ENCODE measurements around the gene RXRA.
A peak's percentile ranks its signal among the peaks of the same experiment; 100 is the strongest.

The RXRA gene

GRCh38 chr9:134440636-134441226 is 114.5 kb downstream of the RXRA start:
- H2BK5ac ChIP-seq (ENCODE audit: low read depth, low read length, poor library complexity), result no peak overlapping the region
- no peaks in the 10 kb centered on the region for H3K79me2 ChIP-seq (ENCODE audit: control insufficient read depth, insufficient read depth, low read length, poor library complexity)
- no peak overlapping the region for H2BK12ac ChIP-seq (ENCODE audit: low read length)
- no peaks in the 10 kb centered on the region for H3K9me3 ChIP-seq (ENCODE audit: insufficient read depth, low read depth, low read length)
- H3K4me1 ChIP-seq (ENCODE audit: control insufficient read depth in 1 of 2, insufficient read depth in 2 of 2, low read length in 2 of 2), result peaks cover 0 to 2% of the 10 kb centered on the region in 2 experiments
- H3K23ac ChIP-seq (ENCODE audit: low read length), result no peak overlapping the region
- no peak overlapping the region for H2AFZ ChIP-seq (ENCODE audit: insufficient read depth, low read length, poor library complexity)
- H3K27me3 ChIP-seq (ENCODE audit: insufficient read depth, low read length), result no peaks in the 10 kb centered on the region
- H3K4me2 ChIP-seq (ENCODE audit: low read length), result no peak overlapping the region
- H3K9ac ChIP-seq (ENCODE audit: low read length), result no peak overlapping the region
- no peaks in the 10 kb centered on the region for H3K79me1 ChIP-seq (ENCODE audit: low read length)
- H4K91ac ChIP-seq (ENCODE audit: low read depth, low read length), result no peak overlapping the region
- WGBS (ENCODE audit: extremely low coverage, insufficient coverage, insufficient read length), result no CpG with 5 or more reads among the region's 16 CpGs
- no peak overlapping the region for H3K4me3 ChIP-seq (ENCODE audit: low read depth, low read length)
- H3K18ac ChIP-seq (ENCODE audit: low read length), result no peak overlapping the region
- H2BK120ac ChIP-seq (ENCODE audit: insufficient read depth, low read length, poor library complexity), result no peak overlapping the region
- no peak overlapping the region for H2AK5ac ChIP-seq (ENCODE audit: low read length)
- H3K36me3 ChIP-seq (ENCODE audit: control insufficient read depth in 1 of 2, insufficient read depth in 2 of 2, low read length in 2 of 2), result peaks cover 16 to 17% of the 10 kb centered on the region in 2 experiments
- H3K14ac ChIP-seq (ENCODE audit: low read length), result no peak overlapping the region
- no peak overlapping the region for H3K27ac ChIP-seq (ENCODE audit: low read depth, low read length)
- no peak overlapping the region for H4K12ac ChIP-seq (ENCODE audit: low read depth, low read length)
- DNase-seq, result peak in 1 of 2 donors; percentile 23
- no peak overlapping the region for H3K4ac ChIP-seq (ENCODE audit: low read depth, low read length)
- no peak overlapping the region for H4K8ac ChIP-seq (ENCODE audit: low read depth, low read length)

DNA sequence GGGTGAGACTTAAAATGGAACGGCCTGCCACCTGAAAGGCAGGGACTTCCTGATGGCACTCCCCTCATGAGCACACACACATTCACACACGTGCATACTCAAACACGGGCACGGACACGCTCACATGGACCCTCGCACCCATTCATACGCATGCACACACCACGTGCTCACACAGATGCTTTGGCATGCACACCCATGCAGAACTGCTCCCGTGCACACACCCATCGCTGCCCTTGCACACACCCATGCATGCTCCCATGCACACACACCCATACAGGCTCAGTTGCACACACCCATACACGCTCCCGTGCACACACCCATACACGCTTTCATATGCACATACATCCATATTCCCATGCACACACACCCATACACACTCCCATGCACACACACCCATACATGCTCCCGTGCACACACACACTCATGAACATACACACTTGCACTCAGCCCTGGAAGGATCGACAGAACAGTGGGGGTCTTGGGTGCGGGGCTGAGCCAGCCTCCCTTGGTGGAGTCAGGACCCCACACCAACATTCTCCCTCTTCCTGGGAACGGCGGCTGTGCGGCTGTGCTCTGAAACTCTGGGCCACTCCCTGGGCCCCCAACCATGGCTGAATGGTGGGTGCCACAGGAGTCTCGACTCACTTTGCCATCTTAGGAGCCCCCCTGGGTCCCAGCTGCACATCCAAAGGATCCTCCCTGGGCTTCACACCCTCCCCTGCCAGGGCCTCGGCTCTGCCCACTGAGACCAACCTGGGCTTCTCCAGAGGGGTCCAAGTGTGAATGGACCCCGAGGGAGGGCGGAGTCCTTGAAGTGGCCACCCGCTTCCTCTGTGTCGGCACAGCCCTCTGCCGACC is 115.2 kb downstream of the RXRA start:
- no peak overlapping the region for H2AK5ac ChIP-seq (ENCODE audit: low read length)
- no peak overlapping the region for H3K4ac ChIP-seq (ENCODE audit: low read depth, low read length)
- H4K12ac ChIP-seq (ENCODE audit: low read depth, low read length), result no peak overlapping the region
- WGBS (ENCODE audit: extremely low coverage, insufficient coverage, insufficient read length), result no CpG with 5 or more reads among the region's 26 CpGs
- H3K79me2 ChIP-seq (ENCODE audit: control insufficient read depth, insufficient read depth, low read length, poor library complexity), result no peaks in the 10 kb centered on the region
- peak in 1 of 2 donors; percentile 16 for DNase-seq
- H3K79me1 ChIP-seq (ENCODE audit: low read length), result no peaks in the 10 kb centered on the region
- no peak overlapping the region for H3K4me2 ChIP-seq (ENCODE audit: low read length)
- H3K9me3 ChIP-seq (ENCODE audit: insufficient read depth, low read depth, low read length), result no peaks in the 10 kb centered on the region
- H4K8ac ChIP-seq (ENCODE audit: low read depth, low read length), result no peak overlapping the region
- no peak overlapping the region for H3K23ac ChIP-seq (ENCODE audit: low read length)
- H3K27me3 ChIP-seq (ENCODE audit: insufficient read depth, low read length), result no peaks in the 10 kb centered on the region
- H3K27ac ChIP-seq (ENCODE audit: low read depth, low read length), result no peak overlapping the region
- peak overlapping the region; percentile 5 for H3K4me3 ChIP-seq (ENCODE audit: low read depth, low read length)
- no peak overlapping the region for H3K14ac ChIP-seq (ENCODE audit: low read length)
- peaks cover 0 to 2% of the 10 kb centered on the region in 2 experiments for H3K4me1 ChIP-seq (ENCODE audit: control insufficient read depth in 1 of 2, insufficient read depth in 2 of 2, low read length in 2 of 2)
- H3K9ac ChIP-seq (ENCODE audit: low read length), result no peak overlapping the region
- H2BK5ac ChIP-seq (ENCODE audit: low read depth, low read length, poor library complexity), result no peak overlapping the region
- no peak overlapping the region for H3K18ac ChIP-seq (ENCODE audit: low read length)
- H3K36me3 ChIP-seq (ENCODE audit: control insufficient read depth in 1 of 2, insufficient read depth in 2 of 2, low read length in 2 of 2), result peaks cover 9 to 10% of the 10 kb centered on the region in 2 experiments
- H2BK12ac ChIP-seq (ENCODE audit: low read length), result no peak overlapping the region
- no peak overlapping the region for H4K91ac ChIP-seq (ENCODE audit: low read depth, low read length)
- no peak overlapping the region for H2BK120ac ChIP-seq (ENCODE audit: insufficient read depth, low read length, poor library complexity)
- no peak overlapping the region for H2AFZ ChIP-seq (ENCODE audit: insufficient read depth, low read length, poor library complexity)

DNA sequence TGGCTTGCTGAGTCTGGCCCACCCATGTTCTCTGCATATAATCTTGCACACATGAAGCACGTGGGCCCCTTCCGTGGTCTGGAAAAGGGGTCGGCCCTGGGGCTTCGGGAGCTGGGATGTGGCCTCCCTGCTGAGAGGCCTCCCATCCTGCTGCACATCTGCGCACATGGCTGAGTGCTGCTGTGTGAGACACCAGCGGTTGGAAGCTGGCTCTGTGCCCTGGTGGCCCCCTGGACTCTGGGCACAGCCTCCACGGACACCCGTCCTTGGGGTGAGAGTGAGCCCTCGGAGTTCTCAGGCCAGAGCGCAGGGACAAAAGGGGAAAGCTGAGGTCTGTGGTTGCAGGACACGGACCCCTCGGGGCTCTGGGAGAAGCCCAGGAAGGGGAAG is 115.8 kb downstream of the RXRA start:
- no peak overlapping the region for H3K4me2 ChIP-seq (ENCODE audit: low read length)
- no peak overlapping the region for H3K9ac ChIP-seq (ENCODE audit: low read length)
- H3K9me3 ChIP-seq (ENCODE audit: insufficient read depth, low read depth, low read length), result no peaks in the 10 kb centered on the region
- H2BK5ac ChIP-seq (ENCODE audit: low read depth, low read length, poor library complexity), result no peak overlapping the region
- H3K4me1 ChIP-seq (ENCODE audit: control insufficient read depth in 1 of 2, insufficient read depth in 2 of 2, low read length in 2 of 2), result peaks cover 0 to 2% of the 10 kb centered on the region in 2 experiments
- no peak overlapping the region for H2BK120ac ChIP-seq (ENCODE audit: insufficient read depth, low read length, poor library complexity)
- peak in 1 of 2 donors; percentile 24 for DNase-seq
- no peak overlapping the region for H2AK5ac ChIP-seq (ENCODE audit: low read length)
- no peaks in the 10 kb centered on the region for H3K27me3 ChIP-seq (ENCODE audit: insufficient read depth, low read length)
- H3K27ac ChIP-seq (ENCODE audit: low read depth, low read length), result no peak overlapping the region
- no peak overlapping the region for H2AFZ ChIP-seq (ENCODE audit: insufficient read depth, low read length, poor library complexity)
- no peaks in the 10 kb centered on the region for H3K79me2 ChIP-seq (ENCODE audit: control insufficient read depth, insufficient read depth, low read length, poor library complexity)
- H3K36me3 ChIP-seq (ENCODE audit: control insufficient read depth in 1 of 2, insufficient read depth in 2 of 2, low read length in 2 of 2), result peaks cover 3 to 4% of the 10 kb centered on the region in 2 experiments
- no peak overlapping the region for H4K91ac ChIP-seq (ENCODE audit: low read depth, low read length)
- H3K18ac ChIP-seq (ENCODE audit: low read length), result no peak overlapping the region
- no peak overlapping the region for H3K4me3 ChIP-seq (ENCODE audit: low read depth, low read length)
- no peak overlapping the region for H3K14ac ChIP-seq (ENCODE audit: low read length)
- no peak overlapping the region for H3K4ac ChIP-seq (ENCODE audit: low read depth, low read length)
- no peak overlapping the region for H3K23ac ChIP-seq (ENCODE audit: low read length)
- no peaks in the 10 kb centered on the region for H3K79me1 ChIP-seq (ENCODE audit: low read length)
- no peak overlapping the region for H4K8ac ChIP-seq (ENCODE audit: low read depth, low read length)
- H4K12ac ChIP-seq (ENCODE audit: low read depth, low read length), result no peak overlapping the region
- no peak overlapping the region for H2BK12ac ChIP-seq (ENCODE audit: low read length)
- no CpG with 5 or more reads among the region's 12 CpGs for WGBS (ENCODE audit: extremely low coverage, insufficient coverage, insufficient read length)

GRCh38 chr9:134442486-134443173 is 116.4 kb downstream of the RXRA start:
- no peak overlapping the region for H2BK12ac ChIP-seq (ENCODE audit: low read length)
- H3K18ac ChIP-seq (ENCODE audit: low read length), result no peak overlapping the region
- H3K27ac ChIP-seq (ENCODE audit: low read depth, low read length), result no peak overlapping the region
- no peak overlapping the region for H3K23ac ChIP-seq (ENCODE audit: low read length)
- no peaks in the 10 kb centered on the region for H3K79me2 ChIP-seq (ENCODE audit: control insufficient read depth, insufficient read depth, low read length, poor library complexity)
- peaks cover 0 to 2% of the 10 kb centered on the region in 2 experiments for H3K4me1 ChIP-seq (ENCODE audit: control insufficient read depth in 1 of 2, insufficient read depth in 2 of 2, low read length in 2 of 2)
- no peak overlapping the region for H4K91ac ChIP-seq (ENCODE audit: low read depth, low read length)
- no peak overlapping the region for H2BK120ac ChIP-seq (ENCODE audit: insufficient read depth, low read length, poor library complexity)
- H3K36me3 ChIP-seq (ENCODE audit: control insufficient read depth in 1 of 2, insufficient read depth in 2 of 2, low read length in 2 of 2), result peaks cover 2% of the 10 kb centered on the region in 2 experiments
- no peak overlapping the region for H3K4ac ChIP-seq (ENCODE audit: low read depth, low read length)
- H3K27me3 ChIP-seq (ENCODE audit: insufficient read depth, low read length), result no peaks in the 10 kb centered on the region
- H4K8ac ChIP-seq (ENCODE audit: low read depth, low read length), result no peak overlapping the region
- H2AK5ac ChIP-seq (ENCODE audit: low read length), result no peak overlapping the region
- H3K9me3 ChIP-seq (ENCODE audit: insufficient read depth, low read depth, low read length), result no peaks in the 10 kb centered on the region
- H3K4me2 ChIP-seq (ENCODE audit: low read length), result no peak overlapping the region
- no peak overlapping the region for H2BK5ac ChIP-seq (ENCODE audit: low read depth, low read length, poor library complexity)
- no peak overlapping the region for H2AFZ ChIP-seq (ENCODE audit: insufficient read depth, low read length, poor library complexity)
- no peaks in the 10 kb centered on the region for H3K79me1 ChIP-seq (ENCODE audit: low read length)
- H3K9ac ChIP-seq (ENCODE audit: low read length), result no peak overlapping the region
- DNase-seq, result peak; percentile 85 to 89
- no peak overlapping the region for H3K14ac ChIP-seq (ENCODE audit: low read length)
- no CpG with 5 or more reads among the region's 21 CpGs for WGBS (ENCODE audit: extremely low coverage, insufficient coverage, insufficient read length)
- H4K12ac ChIP-seq (ENCODE audit: low read depth, low read length), result no peak overlapping the region
- H3K4me3 ChIP-seq (ENCODE audit: low read depth, low read length), result no peak overlapping the region

Measured in trophoblast cell (in vitro differentiated cells and primary cell).